GM21737 (cell line): Measurements from ENCODE around the gene BOD1L1.
A peak's percentile ranks its signal among the peaks of the same experiment; 100 is the strongest.

Experiments used
- ATAC-seq: cut with Tn5 transposase; IDR thresholded peaks from one replicate; pipeline ENCODE4 v1.9.1; 2021; ENCODE audit warnings: mild to moderate bottlenecking, moderate library complexity; ENCODE audit not compliant: unreplicated experiment

BOD1L1 gene

GRCh38 chr4:13627606-13628311, at the start of gene BOD1L1:
BOD1L1 (minus strand) TSS chr4:13627725; CDS start chr4:13627587, 138 bp downstream.
- peak; percentile 89 for ATAC-seq

- no peak for ATAC-seq
These were observed 47.4 kb upstream of the BOD1L1 start for GRCh38 chr4:13674971-13675370.

GRCh38 chr4:13673167-13673566, 45.6 kb upstream of the BOD1L1 start:
- ATAC-seq: no peak

- no peak for ATAC-seq
These were observed 43.1 kb upstream of the BOD1L1 start for GRCh38 chr4:13670456-13671160.

GRCh38 chr4:13665701-13666660, 38.5 kb upstream of the BOD1L1 start:
- no peak for ATAC-seq

- ATAC-seq: no peak
These were observed 32.0 kb upstream of the BOD1L1 start for GRCh38 chr4:13659341-13660070.

- ATAC-seq: no peak
These were observed 29.3 kb upstream of the BOD1L1 start for GRCh38 chr4:13656569-13657405.

- peak; percentile 89 for ATAC-seq
These were observed 26.8 kb upstream of the BOD1L1 start for GRCh38 chr4:13654162-13654797.

GRCh38 chr4:13653766-13654161, 26.2 kb upstream of the BOD1L1 start:
- ATAC-seq: no peak

GRCh38 chr4:13647031-13647430, 19.5 kb upstream of the BOD1L1 start:
- no peak for ATAC-seq

- no peak for ATAC-seq
These were observed 17.6 kb upstream of the BOD1L1 start for GRCh38 chr4:13645075-13645474.

- ATAC-seq: no peak
These were observed 14.8 kb upstream of the BOD1L1 start for GRCh38 chr4:13642170-13642950.

GRCh38 chr4:13641084-13641483, 13.6 kb upstream of the BOD1L1 start:
- ATAC-seq: no peak

- no peak for ATAC-seq
These were observed 12.8 kb upstream of the BOD1L1 start for GRCh38 chr4:13640149-13640940.

GRCh38 chr4:13635286-13635799, 7.8 kb upstream of the BOD1L1 start:
- ATAC-seq: no peak

GRCh38 chr4:13633671-13634070, 6.1 kb upstream of the BOD1L1 start:
- no peak for ATAC-seq

- ATAC-seq: peak; percentile 36
These were observed 333 bp downstream of the BOD1L1 start for GRCh38 chr4:13627178-13627605.
